GM06990 (cell line): ENCODE results near the gene DPY19L3.

Experiments used
- DNase-seq: peaks from one replicate; pipeline ENCODE4 v3.0.0-alpha.2; 2011; ENCODE audit not compliant: insufficient read length; ENCODE audit errors: extremely low read depth
- H3K27me3 ChIP-seq: replicated peaks from 2 replicates; pipeline ENCODE4 v1.6.0; 2011; ENCODE audit warnings: low read length; ENCODE audit not compliant: control insufficient read depth, insufficient read depth
- H3K36me3 ChIP-seq: 2 replicates; pipeline ENCODE4 v1.5.1; 2011; ENCODE audit warnings: low read length; ENCODE audit not compliant: control insufficient read depth, insufficient read depth
- H3K4me3 ChIP-seq: replicated peaks from 2 replicates; pipeline ENCODE4 v1.5.1; 2011; ENCODE audit warnings: low read depth, mild to moderate bottlenecking, control low read depth, low read length
- TF ChIP-seq, protein P1 (sequence below): IDR thresholded peaks from 2 replicates; pipeline ENCODE4 v1.5.1; 2011; ENCODE audit warnings: low read length, control low read depth, mild to moderate bottlenecking, inconsistent platforms; ENCODE audit not compliant: insufficient read depth, poor library complexity, severe bottlenecking

The DPY19L3 gene

DNA sequence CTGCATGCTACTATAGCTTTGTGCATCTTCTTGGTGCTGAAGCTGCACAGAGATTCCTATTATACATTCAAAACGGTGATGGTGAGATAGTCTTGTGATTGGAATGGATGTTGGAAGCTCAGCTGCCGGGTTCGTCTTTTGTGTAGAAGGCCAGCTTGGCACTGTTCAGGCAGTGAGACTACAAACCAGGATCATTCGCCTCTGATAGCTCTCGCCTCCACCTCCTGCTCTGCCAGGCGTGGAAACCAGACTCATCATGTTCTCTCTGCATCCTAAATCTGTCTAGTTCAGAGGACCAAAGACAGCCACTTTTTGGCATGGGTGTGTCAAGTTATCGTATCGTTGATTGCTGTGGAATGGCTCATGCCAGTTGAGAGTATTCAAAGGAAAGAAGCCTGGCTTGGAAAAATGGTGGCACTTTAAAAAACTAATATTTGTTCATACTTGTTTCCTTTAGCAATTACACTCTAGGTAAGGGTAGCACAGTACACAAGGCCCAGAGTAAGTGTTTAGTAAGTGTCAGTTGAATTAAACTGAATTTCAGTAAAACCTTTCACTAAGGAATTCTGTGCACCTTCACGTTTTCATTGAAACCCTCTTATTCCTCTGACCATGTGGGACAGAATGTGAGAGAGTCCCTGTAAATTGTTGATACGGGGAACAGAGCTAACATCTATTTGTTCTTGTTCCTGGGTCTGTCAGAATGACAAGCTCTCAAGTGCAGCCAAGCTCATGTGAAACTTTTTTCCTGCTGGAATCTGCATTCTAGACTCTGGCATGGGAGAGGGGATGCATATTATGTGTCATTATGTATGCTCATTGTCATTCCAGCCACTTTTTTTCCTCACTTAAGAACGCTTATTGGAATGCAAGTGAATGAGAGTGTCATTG is 69.8 kb downstream of the DPY19L3 start:
- H3K27me3 ChIP-seq: no peaks in the 10 kb centered on the region
- TF ChIP-seq, protein P1, sequence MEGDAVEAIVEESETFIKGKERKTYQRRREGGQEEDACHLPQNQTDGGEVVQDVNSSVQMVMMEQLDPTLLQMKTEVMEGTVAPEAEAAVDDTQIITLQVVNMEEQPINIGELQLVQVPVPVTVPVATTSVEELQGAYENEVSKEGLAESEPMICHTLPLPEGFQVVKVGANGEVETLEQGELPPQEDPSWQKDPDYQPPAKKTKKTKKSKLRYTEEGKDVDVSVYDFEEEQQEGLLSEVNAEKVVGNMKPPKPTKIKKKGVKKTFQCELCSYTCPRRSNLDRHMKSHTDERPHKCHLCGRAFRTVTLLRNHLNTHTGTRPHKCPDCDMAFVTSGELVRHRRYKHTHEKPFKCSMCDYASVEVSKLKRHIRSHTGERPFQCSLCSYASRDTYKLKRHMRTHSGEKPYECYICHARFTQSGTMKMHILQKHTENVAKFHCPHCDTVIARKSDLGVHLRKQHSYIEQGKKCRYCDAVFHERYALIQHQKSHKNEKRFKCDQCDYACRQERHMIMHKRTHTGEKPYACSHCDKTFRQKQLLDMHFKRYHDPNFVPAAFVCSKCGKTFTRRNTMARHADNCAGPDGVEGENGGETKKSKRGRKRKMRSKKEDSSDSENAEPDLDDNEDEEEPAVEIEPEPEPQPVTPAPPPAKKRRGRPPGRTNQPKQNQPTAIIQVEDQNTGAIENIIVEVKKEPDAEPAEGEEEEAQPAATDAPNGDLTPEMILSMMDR: no peak
- no peak for DNase-seq

DNA sequence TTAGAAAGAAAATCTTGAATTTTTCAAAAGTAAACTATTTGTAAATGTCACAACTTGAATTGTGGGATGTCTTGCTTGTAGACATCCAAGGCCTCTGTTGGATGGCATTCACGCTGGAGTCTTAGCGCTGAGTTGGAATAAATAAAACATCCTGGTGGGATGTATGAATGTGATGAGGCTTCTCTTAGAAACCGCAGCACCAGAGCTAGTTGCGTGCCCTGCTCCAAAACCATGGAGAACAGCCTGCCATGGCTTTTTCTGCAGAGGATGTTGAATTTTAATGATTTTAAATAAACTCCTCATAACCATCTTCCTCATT is 70.4 kb downstream of the DPY19L3 start:
- TF ChIP-seq, protein P1: no peak
- no peak for DNase-seq
- peaks cover 8% of the 10 kb centered on the region for H3K36me3 ChIP-seq
- H3K27me3 ChIP-seq: no peaks in the 10 kb centered on the region
- no peak overlapping the region for H3K4me3 ChIP-seq

More for the DNA sequence above, 69.8 kb downstream of the DPY19L3 start:
- H3K36me3 ChIP-seq: peaks cover 4% of the 10 kb centered on the region
- no peak overlapping the region for H3K4me3 ChIP-seq

DNA sequence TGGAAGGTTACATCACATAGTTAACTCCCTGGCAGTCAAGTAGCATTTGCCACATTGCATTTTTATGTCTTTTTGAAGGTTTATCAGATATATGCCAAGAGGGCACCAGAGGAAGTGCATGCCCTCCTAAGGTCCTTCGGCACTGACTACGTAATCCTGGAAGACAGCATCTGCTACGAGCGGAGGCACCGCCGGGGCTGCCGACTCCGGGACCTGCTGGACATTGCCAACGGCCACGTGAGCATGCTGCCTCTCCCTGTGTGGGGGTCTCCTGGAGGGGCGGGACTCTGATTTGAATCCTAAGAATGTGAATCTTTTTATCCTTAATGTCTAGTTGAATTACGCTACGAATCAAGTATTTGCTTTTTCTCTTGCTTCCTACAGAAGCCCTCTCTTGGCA is 74.8 kb downstream of the DPY19L3 start:
- Histone ChIP-seq H3K36me3 (peaks cover 13% of the 10 kb centered on the region), H3K27me3 (no peaks in the 10 kb centered on the region), H3K4me3 (no peak overlapping the region)
- DNase-seq: no peak
- TF ChIP-seq, protein P1: no peak

DNA sequence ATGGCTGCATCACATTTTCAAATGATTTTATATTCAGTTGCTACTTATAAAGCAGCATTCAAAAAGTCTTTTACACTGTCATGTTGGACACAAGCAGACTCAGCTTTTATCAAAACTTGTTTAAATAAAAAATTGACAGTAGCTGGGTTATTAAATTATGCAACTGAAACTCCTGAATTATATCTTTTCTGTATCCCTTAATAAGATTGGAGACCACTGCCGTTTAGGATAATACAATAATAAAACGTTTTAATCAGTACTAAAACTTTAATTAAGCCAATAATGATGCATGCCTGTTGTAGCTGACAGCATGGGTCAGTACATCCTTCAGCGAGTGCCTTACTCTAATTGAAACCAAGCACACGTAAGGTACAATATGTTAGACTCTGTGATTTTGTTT is 78.0 kb downstream of the DPY19L3 start:
- H3K36me3 ChIP-seq: peaks cover 11% of the 10 kb centered on the region
- H3K4me3 ChIP-seq: no peak overlapping the region
- TF ChIP-seq, protein P1: no peak
- no peaks in the 10 kb centered on the region for H3K27me3 ChIP-seq
- no peak for DNase-seq

DNA sequence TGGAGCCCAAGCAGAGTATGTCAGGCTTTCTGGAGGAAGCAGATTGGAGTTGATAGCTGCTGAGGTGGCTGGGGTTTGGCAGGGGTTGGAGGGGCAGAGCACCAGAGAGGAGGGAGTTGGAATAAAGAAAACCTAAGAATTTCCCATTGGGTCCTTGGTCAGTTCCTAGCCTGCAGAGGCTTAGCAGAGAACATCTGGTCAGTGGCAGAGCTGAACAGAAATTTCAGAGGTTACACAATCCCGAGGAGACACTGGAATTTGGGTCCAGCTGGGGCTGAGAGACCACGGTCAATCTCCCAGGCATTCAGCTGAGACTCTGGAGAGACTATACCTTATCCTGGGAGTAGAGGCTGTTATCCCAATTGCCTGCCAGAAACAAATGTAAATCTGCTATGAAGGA is 84.4 kb downstream of the DPY19L3 start:
- peaks cover 4% of the 10 kb centered on the region; the same call in 1 of the 2 replicates for H3K36me3 ChIP-seq
- H3K4me3 ChIP-seq: no peak overlapping the region
- TF ChIP-seq, protein P1: no peak
- no peaks in the 10 kb centered on the region for H3K27me3 ChIP-seq
- DNase-seq: no peak
